Right ventricle myocardium superior (tissue), 1 donor: ENCODE results near the gene PROK1. TPM values are rescaled to one million over a fixed set of nuclear protein-coding genes. Genes with fewer than 3 reads are reported as not detected.

ENCODE experiments used
- ATAC-seq: fragments of 200-7000 bp; cut with Tn5 transposase; one replicate; pipeline ENCODE4 v1.9.1; 2020; ENCODE audit warnings: mild to moderate bottlenecking; ENCODE audit not compliant: poor library complexity
- DNase-seq: peaks from one replicate; pipeline ENCODE4 v3.0.0-alpha.2; 2020
- intact Hi-C: fragments of 100-400 bp; cut with DNase I; formaldehyde crosslinking; loops from one replicate; pipeline ENCODE4 v1.11.2; 2022
- total RNA-seq: library from RNA; stranded (reverse); fragmentation: NEBNext Ultra II Directional; extraction: Animal tissue kit (Norgen Biotek cat#: 25700); gene quantifications from one replicate; pipeline ENCODE4 v1.2.1, GENCODE V29; 2021
- donor health status: DM: no; HTN: yes; CAD: no; lungs with severe emphysema.

PROK1 gene
- total RNA-seq, 1 donor from 2014 or later = not detected

DNA sequence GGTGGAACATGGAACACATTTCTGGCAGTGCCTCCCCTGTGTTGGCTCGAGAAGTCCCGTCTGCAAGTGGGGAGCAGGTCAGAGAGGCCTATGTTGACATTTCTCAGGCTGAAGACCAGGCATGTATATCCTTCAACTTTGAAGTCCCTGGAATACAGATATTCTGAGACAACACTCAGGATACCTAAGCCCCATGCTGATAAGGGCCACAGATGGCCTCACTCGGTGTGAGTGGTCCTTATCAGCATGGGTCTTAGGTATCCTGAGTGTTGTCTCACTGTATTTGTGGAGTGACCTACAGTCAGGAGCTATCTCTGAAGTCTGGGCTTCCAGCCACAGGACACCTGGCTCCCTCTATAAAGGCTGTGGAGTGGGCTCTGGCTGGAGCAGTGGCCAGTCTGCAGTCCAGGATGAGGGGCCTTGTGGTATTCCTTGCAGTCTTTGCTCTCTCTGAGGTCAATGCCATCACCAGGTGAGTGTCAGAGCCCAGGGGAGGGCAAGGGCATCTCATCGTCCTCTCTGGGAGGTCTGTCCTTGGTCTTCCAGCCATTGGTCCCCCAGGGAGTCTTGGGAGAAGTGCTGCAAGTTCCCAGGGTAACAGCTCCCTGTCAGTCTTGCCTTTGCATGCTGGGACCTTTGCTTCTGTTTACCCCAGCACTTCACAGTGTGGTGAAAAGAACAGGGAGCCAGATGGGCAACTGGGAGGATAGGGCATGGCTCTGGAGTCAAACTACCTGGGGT lies 29.6 kb downstream of the PROK1 start:
- intact Hi-C loops = no loop called here
- no peak for DNase-seq
- peak; percentile 30 for ATAC-seq

- DNase-seq (no peak), ATAC-seq (peak; percentile 38)
- intact Hi-C loops = no loop called here
Observed at GRCh38 chr1:110481968-110482623, 31.1 kb downstream of the PROK1 start.

GRCh38 chr1:110482662-110483307 lies 31.8 kb downstream of the PROK1 start:
- intact Hi-C loops = no loop called here
- DNase-seq (no peak), ATAC-seq (no peak)

- intact Hi-C loops = no loop called here
- ATAC-seq (no peak), DNase-seq (no peak)
Observed at GRCh38 chr1:110483308-110483685, 32.3 kb downstream of the PROK1 start.

DNA sequence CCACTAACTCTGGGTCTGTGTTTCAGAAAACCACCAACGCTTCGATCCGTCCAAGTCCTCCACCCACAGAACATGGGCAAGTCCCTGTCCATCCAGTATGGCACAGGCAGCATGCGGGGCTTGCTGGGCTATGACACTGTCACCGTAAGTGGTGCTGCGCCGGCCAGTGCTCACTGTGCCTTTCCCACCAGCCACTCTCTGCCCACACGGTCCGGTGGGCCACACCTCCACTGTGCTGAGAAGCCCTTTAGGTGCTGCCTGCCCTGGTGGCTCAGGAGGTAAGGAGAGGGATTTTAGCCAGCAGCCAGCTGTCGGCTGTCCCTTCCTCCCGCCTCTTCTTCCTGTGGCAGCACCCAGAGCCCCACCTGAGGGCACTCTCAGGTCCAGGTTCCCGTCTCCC lies 33.9 kb downstream of the PROK1 start:
- DNase-seq (no peak), ATAC-seq (no peak)
- intact Hi-C loops = no loop called here

GRCh38 chr1:110485725-110486124 lies 34.8 kb downstream of the PROK1 start:
- ATAC-seq = peak; percentile 64
- no peak for DNase-seq
- intact Hi-C loops = no loop called here

DNA sequence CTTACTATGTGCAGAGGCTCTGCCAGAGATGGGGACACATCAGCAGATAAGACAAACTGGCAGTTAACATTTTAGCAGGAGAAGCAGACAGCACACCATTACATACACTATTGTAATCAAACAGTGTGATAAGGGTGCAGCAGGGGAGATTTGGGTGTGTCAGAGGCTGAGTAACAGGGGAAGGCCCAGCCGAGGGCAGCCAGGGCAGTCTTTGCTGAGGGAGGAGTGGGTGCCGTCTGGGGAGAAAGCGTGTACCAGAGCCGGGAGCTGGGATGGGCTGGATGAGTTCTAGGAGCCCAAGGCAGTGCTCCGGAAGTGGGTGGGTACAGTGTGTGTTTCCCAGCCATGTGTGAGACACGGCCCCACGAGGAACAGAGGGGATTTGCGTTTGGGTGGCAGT lies 36.8 kb downstream of the PROK1 start:
- DNase-seq (no peak), ATAC-seq (no peak)
- intact Hi-C loops = no loop called here

GRCh38 chr1:110488161-110488560 lies 37.2 kb downstream of the PROK1 start:
- no peak for ATAC-seq
- intact Hi-C loops = no loop called here
- DNase-seq = no peak

GRCh38 chr1:110488867-110489266 lies 37.9 kb downstream of the PROK1 start:
- intact Hi-C loops = no loop called here
- ATAC-seq (no peak), DNase-seq (no peak)

GRCh38 chr1:110489406-110489805 lies 38.5 kb downstream of the PROK1 start:
- DNase-seq (no peak), ATAC-seq (no peak)
- intact Hi-C loops = no loop called here

DNA sequence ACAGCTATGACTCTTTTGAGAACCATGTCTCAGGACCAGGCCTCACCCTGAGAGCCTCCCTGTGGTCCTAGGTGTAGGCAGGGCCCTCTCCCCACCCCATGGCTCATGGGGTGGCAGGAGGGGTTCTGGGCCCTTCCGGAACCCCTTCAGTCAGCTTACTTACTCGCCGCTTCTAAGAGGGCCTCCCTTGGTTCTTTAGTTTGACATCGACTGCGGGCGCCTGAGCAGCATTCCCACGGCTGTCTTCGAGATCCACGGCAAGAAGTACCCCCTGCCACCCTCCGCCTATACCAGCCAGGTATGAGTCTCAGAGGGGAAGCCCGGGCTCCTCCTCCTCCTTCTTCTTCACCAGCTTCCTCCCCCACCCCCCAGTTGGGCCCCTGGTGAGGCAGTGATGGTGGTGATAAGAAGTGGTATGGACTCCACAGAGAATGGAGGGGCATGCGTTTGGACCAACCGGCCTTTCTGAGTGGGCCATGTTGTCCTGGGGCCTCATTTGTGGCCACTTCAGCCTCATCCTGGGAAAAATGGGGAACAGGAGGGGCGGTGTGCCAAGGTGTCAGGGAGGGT lies 39.1 kb downstream of the PROK1 start:
- no peak for ATAC-seq
- intact Hi-C loops = loop anchor here (10.0 kb wide), 2 partner anchors 75 to 285 kb away; no protein-coding TSS in a partner anchor
- DNase-seq = no peak

GRCh38 chr1:110490791-110491451 lies 40.0 kb downstream of the PROK1 start:
- intact Hi-C loops = loop anchor here (10.0 kb wide), 2 partner anchors 76 to 286 kb away; no protein-coding TSS in a partner anchor
- no peak for ATAC-seq
- no peak for DNase-seq

DNA sequence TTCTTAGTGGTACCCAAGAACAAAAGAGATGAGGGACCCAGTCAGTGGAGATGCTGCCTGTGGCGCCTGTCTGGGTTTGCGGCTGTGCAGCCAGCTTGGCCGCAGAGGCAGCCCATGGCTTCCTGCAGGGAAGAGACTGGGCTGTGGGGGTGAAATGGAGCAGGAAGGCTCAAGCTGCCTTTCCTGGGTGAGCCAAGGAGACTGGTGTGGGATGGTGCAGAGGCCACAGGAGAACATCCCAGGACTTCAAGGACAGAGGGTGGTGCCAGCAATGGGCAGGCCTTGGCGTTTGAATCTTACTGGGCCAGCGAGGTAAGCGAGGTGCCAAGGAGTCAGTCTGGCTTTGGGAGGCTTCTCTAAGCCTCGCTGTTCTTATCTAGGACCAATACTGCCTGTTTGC lies 41.6 kb downstream of the PROK1 start:
- DNase-seq = no peak
- ATAC-seq = no peak
- intact Hi-C loops = loop anchor here (10.0 kb wide), 2 partner anchors 78 to 288 kb away; no protein-coding TSS in a partner anchor

DNA sequence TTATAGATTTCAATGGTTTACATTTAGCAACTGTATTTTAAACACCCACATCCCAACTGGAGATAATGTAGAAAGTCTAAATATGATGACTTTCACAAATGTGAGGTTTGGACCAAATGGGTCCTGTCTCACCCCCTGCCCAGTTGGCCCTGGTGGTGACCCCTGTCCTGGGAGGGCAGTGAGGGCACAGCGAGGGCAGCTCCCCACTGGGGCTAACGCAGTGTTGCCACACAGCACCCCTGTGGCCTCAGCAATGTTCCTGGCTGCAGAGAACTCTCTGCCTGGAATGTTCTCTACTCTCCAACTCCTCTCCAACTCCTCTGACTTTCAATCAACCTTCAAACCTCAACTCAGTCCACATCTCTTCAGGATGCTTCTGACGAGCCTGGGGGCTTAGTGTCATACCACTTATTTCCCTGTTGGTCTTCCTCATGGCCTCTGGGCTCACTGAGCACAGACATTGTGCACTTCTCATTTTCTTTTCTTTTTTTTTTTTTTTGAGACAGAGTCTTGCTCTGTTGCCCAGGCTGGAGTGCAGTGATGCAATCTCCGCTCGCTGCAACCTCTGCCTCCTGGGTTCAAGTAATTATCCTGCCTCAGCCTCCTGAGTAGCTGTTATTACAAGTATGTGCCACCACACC lies 42.2 kb downstream of the PROK1 start:
- ATAC-seq (no peak), DNase-seq (no peak)
- intact Hi-C loops = loop anchor here (10.0 kb wide), 2 partner anchors 78 to 288 kb away; no protein-coding TSS in a partner anchor

- DNase-seq = no peak
- intact Hi-C loops = loop anchor here (10.0 kb wide), 2 partner anchors 79 to 289 kb away; no protein-coding TSS in a partner anchor
- ATAC-seq = no peak
Observed at GRCh38 chr1:110494036-110494435, 43.1 kb downstream of the PROK1 start.

DNA sequence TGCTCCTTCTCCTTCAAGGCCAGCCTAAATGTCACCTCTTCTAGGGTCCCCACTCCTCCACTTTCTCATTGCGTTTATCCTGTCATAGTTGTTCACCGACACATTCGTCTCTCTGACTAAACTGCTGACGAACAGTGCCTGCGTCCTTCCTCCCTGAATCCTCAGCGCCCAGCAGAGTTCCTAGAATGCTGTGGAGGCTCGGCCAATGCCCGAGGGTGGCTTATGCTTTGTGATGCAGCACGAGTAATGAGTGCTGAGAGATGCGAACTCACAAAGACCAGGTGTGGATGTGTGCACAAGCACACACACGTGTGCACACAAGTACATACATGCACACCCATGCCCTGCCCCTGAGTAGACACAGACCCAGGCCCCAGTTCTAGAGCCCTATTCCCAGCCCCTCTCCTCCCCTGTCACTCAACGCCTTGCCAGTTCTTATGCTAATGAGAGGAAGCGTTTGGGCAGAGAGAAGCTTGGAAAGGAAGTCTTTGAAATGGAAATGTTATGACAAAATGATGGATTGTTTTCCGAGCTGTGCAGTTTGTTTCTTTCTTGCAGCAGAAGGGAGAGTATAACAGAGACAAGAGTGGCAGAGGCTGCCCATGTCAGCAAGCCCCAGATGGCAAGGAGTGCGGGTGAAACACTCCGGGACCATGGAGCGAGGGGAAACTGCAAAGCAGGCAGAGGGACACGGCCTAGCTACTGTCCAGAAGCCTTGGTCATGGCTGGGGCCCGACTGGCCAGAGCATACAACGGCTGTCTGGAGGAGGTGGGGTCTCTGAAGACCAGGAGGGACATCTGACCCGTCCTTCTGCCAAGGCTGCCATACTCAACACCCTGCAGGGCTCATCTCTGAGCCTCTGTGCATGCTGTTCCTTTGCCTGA lies 43.8 kb downstream of the PROK1 start:
- intact Hi-C loops = loop anchor here (10.0 kb wide), 2 partner anchors 80 to 290 kb away; no protein-coding TSS in a partner anchor
- no peak for ATAC-seq

GRCh38 chr1:110495926-110496600 lies 45.1 kb downstream of the PROK1 start:
- DNase-seq (peak; percentile 79), ATAC-seq (peak; percentile 91)
- intact Hi-C loops = loop anchor here (10.0 kb wide), 2 partner anchors 81 to 291 kb away; no protein-coding TSS in a partner anchor

More for the DNA sequence above, 43.8 kb downstream of the PROK1 start:
- DNase-seq = no peak
